Measurements from ENCODE around the gene R3HDML. TPM values are rescaled to one million over a fixed set of nuclear protein-coding genes. Genes with fewer than 3 reads are reported as not detected.

The R3HDML gene
- total RNA-seq, 2 donors from 2014 or later = not detected

DNA sequence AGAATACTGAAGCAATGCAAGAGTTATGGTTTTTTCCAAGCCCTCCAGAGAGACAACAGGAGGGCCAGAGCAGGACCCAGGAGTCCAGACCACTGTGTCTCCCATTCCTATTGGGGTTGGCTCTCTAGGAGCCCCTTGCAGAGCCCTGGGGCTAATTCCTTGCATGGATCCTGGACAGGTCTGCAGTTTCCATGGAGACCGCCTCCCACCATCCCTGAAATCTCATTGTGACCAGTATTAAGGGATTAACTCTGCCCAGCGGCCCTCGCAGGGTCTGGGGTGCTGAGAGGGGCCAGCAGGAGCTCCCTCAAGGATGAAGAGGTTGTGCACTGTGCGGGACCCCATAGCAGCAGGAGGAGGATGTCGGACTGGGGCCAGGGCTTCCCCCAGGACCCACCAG, 53.4 kb downstream of the R3HDML start:
- Histone ChIP-seq H3K27me3 (ENCODE audit: control insufficient read depth, insufficient read depth, low read length, poor library complexity, severe bottlenecking) (no peaks in the 10 kb centered on the region), H3K9me3 (ENCODE audit: control insufficient read depth, low read length) (no peaks in the 10 kb centered on the region), H3K4me3 (ENCODE audit: low read length) (no peak overlapping the region), H3K36me3 (ENCODE audit: control insufficient read depth, insufficient read depth, low read length) (peaks cover 8% of the 10 kb centered on the region), H3K27ac (ENCODE audit: low read depth, low read length) (no peak overlapping the region), H3K4me1 (ENCODE audit: control insufficient read depth, insufficient read depth, low read length) (peaks cover 2% of the 10 kb centered on the region), H3K9ac (ENCODE audit: extremely low read depth, low read length, poor library complexity, severe bottlenecking) (no peak overlapping the region)
- H3K4me3 Mint-ChIP-seq = no peak overlapping the region
- peaks cover 13% of the 10 kb centered on the region for H3K27me3 Mint-ChIP-seq (ENCODE audit: insufficient read depth)
- peaks cover 26% of the 10 kb centered on the region for H3K4me1 Mint-ChIP-seq
- H3K36me3 Mint-ChIP-seq (ENCODE audit: low read depth) = peaks cover 3% of the 10 kb centered on the region
- WGBS, 2 experiments (ENCODE audit: insufficient coverage in 1 of 2, insufficient read length in 1 of 2) = 87 to 94% methylated on average over 2 to 5 of the region's 5 CpGs
- H3K27ac Mint-ChIP-seq = no peak overlapping the region
- DNase-seq = no peak
- H3K9me3 Mint-ChIP-seq = no peaks in the 10 kb centered on the region
- TF ChIP-seq, protein P1, sequence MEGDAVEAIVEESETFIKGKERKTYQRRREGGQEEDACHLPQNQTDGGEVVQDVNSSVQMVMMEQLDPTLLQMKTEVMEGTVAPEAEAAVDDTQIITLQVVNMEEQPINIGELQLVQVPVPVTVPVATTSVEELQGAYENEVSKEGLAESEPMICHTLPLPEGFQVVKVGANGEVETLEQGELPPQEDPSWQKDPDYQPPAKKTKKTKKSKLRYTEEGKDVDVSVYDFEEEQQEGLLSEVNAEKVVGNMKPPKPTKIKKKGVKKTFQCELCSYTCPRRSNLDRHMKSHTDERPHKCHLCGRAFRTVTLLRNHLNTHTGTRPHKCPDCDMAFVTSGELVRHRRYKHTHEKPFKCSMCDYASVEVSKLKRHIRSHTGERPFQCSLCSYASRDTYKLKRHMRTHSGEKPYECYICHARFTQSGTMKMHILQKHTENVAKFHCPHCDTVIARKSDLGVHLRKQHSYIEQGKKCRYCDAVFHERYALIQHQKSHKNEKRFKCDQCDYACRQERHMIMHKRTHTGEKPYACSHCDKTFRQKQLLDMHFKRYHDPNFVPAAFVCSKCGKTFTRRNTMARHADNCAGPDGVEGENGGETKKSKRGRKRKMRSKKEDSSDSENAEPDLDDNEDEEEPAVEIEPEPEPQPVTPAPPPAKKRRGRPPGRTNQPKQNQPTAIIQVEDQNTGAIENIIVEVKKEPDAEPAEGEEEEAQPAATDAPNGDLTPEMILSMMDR (conservative IDR thresholded peaks at IDR 0.05) = no peak

DNA sequence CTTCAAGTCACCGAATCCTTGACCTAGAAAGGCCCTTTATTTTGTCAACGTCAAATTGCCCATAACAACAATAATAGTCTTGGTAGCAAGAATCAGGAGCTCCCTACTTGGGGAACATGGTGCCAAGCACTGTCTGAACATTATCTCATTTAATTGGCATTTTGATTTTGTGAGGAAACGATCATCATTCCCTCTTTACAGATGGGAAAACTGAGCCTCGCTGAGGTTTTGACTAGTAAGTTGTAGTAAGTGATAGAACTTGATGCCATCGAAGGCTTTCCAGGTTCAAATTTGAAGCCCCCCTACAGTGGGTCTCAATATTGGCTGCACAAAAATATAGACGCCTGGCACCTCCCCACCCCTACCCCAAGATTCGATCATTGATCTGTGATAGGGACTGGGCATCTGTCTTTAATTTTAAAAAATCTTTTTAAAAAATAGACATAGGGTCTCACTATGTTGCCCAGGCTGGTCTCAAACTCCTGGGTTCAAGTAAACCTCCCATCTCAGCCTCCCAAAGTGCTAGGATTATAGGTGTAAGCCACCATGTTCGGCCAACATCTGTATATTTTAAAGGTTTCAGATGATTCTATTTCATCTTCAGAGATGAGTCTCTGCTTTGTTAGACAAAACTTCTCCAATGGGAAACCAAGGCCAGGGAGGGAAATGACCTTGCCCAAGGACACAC, 55.4 kb downstream of the R3HDML start:
- peaks cover 13% of the 10 kb centered on the region for H3K27me3 Mint-ChIP-seq (ENCODE audit: insufficient read depth)
- Histone ChIP-seq H3K27me3 (ENCODE audit: control insufficient read depth, insufficient read depth, low read length, poor library complexity, severe bottlenecking) (no peaks in the 10 kb centered on the region), H3K9ac (ENCODE audit: extremely low read depth, low read length, poor library complexity, severe bottlenecking) (no peak overlapping the region), H3K4me1 (ENCODE audit: control insufficient read depth, insufficient read depth, low read length) (peaks cover 2% of the 10 kb centered on the region), H3K27ac (ENCODE audit: low read depth, low read length) (no peak overlapping the region), H3K4me3 (ENCODE audit: low read length) (no peak overlapping the region), H3K36me3 (ENCODE audit: control insufficient read depth, insufficient read depth, low read length) (peaks cover 8% of the 10 kb centered on the region), H3K9me3 (ENCODE audit: control insufficient read depth, low read length) (no peaks in the 10 kb centered on the region)
- H3K4me1 Mint-ChIP-seq = peaks cover 40% of the 10 kb centered on the region
- H3K36me3 Mint-ChIP-seq (ENCODE audit: low read depth) = peaks cover 3% of the 10 kb centered on the region
- TF ChIP-seq, protein P1 (conservative IDR thresholded peaks at IDR 0.05) = no peak
- H3K27ac Mint-ChIP-seq = no peak overlapping the region
- DNase-seq = no peak
- WGBS, 2 experiments (ENCODE audit: insufficient coverage in 1 of 2, insufficient read length in 1 of 2) = 86 to 95% methylated on average over 4 to 8 of the region's 8 CpGs
- no peak overlapping the region for H3K4me3 Mint-ChIP-seq
- no peaks in the 10 kb centered on the region for H3K9me3 Mint-ChIP-seq

DNA sequence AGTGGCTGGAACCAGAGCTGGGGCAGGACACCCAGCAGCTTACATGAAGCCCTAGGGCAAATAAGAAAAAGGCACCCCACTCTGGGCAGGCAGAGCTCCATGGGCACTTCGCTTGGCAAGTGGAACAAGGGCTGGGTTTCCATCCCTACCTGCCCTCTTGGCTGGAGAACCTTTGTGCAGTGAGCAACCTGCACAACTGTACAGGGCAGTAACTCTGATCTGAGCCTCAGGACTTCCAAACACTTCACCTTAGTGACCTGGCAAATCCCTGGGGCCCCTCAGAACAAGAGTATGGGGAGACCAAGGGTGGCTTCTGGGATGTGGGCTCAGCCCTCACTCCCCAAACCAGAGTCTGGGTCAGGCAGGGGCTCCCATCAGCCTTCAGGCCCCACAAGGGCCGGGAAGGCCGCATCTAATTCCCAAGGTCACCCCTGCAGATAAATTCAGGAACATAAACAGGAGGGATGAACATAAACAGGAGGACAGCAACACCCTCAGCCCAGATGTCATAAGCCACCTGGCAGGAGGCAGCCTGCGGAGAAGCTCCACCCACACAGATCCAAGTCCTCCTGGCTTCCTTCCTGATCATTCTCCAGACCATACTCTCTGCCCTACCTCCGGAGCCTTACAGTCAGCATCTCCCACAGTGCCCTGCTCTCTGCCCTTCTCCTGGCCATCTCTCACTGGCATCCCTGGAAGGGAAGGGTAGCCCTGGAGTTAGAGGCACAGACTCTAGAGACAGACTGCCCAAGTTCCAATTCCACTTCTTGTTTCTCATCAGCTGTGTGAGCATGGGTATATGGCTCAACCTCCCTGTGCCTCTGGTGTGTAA, 56.1 kb downstream of the R3HDML start:
- no peak overlapping the region for H3K27ac Mint-ChIP-seq
- WGBS, 2 experiments (ENCODE audit: insufficient coverage in 1 of 2, insufficient read length in 1 of 2) = 89 to 92% methylated on average over 4 to 5 of the region's 5 CpGs
- no peaks in the 10 kb centered on the region for H3K9me3 Mint-ChIP-seq
- peaks cover 8% of the 10 kb centered on the region for H3K36me3 ChIP-seq (ENCODE audit: control insufficient read depth, insufficient read depth, low read length)
- no peak overlapping the region for H3K9ac ChIP-seq (ENCODE audit: extremely low read depth, low read length, poor library complexity, severe bottlenecking)
- no peak for DNase-seq
- no peak overlapping the region for H3K4me3 Mint-ChIP-seq
- H3K4me1 Mint-ChIP-seq = peaks cover 40% of the 10 kb centered on the region
- peaks cover 13% of the 10 kb centered on the region for H3K27me3 Mint-ChIP-seq (ENCODE audit: insufficient read depth)
- TF ChIP-seq, protein P1 (conservative IDR thresholded peaks at IDR 0.05) = no peak
- no peak overlapping the region for H3K4me3 ChIP-seq (ENCODE audit: low read length)
- H3K27me3 ChIP-seq (ENCODE audit: control insufficient read depth, insufficient read depth, low read length, poor library complexity, severe bottlenecking) = no peaks in the 10 kb centered on the region
- H3K36me3 Mint-ChIP-seq (ENCODE audit: low read depth) = peaks cover 3% of the 10 kb centered on the region
- H3K27ac ChIP-seq (ENCODE audit: low read depth, low read length) = no peak overlapping the region
- no peaks in the 10 kb centered on the region for H3K9me3 ChIP-seq (ENCODE audit: control insufficient read depth, low read length)
- H3K4me1 ChIP-seq (ENCODE audit: control insufficient read depth, insufficient read depth, low read length) = peaks cover 2% of the 10 kb centered on the region

Data from endodermal cell (in vitro differentiated cells).